Stimulated activated CD8-positive, alpha-beta memory T cell treated with anti-CD3 and anti-CD28 coated beads, Interleukin-2, amount 100 ng/mL, for 1 hour (primary cell): ENCODE results near the gene SRC.
"Not testable (repeated sequence)": the region's sequence is repeated elsewhere in the genome, so short reads cannot be mapped to it uniquely, and the experiment has no call there.

Experiments used
- DNase-seq, 2 donors: peaks; one replicate each; pipeline ENCODE4 v3.0.0-alpha.2; 2020; ENCODE audit warnings: low read depth in 2 of 2

Gene SRC

GRCh38 chr20:37363221-37364012, 17.5 kb downstream of the SRC start:
- no peak for DNase-seq

GRCh38 chr20:37364013-37364926, 18.3 kb downstream of the SRC start:
- no peak for DNase-seq

GRCh38 chr20:37364927-37365272, 19.0 kb downstream of the SRC start:
- DNase-seq, result no peak

GRCh38 chr20:37365760-37366638, 20.1 kb downstream of the SRC start:
- no peak for DNase-seq

GRCh38 chr20:37366743-37367142, 20.8 kb downstream of the SRC start:
- no peak for DNase-seq

GRCh38 chr20:37369846-37370245, 23.9 kb downstream of the SRC start:
- DNase-seq, result no peak

- not testable (repeated sequence) for DNase-seq
Measured at GRCh38 chr20:37371845-37372244, 25.9 kb downstream of the SRC start.

- no peak for DNase-seq
Measured at GRCh38 chr20:37372441-37372840, 26.5 kb downstream of the SRC start.

- DNase-seq, result no peak
Measured at GRCh38 chr20:37373020-37373598, 27.2 kb downstream of the SRC start.

- no peak for DNase-seq
Measured at GRCh38 chr20:37375227-37375626, 29.3 kb downstream of the SRC start.

GRCh38 chr20:37376324-37376723, 30.4 kb downstream of the SRC start:
- no peak for DNase-seq

GRCh38 chr20:37376791-37377190, 30.9 kb downstream of the SRC start:
- DNase-seq, result no peak

- DNase-seq, result no peak
Measured at GRCh38 chr20:37377346-37378081, 31.6 kb downstream of the SRC start.

GRCh38 chr20:37378420-37378784, 32.5 kb downstream of the SRC start:
- no peak for DNase-seq

- no peak for DNase-seq
Measured at GRCh38 chr20:37378785-37379598, 33.1 kb downstream of the SRC start.

GRCh38 chr20:37379967-37380828, 34.3 kb downstream of the SRC start:
- DNase-seq, result no peak

- no peak for DNase-seq
Measured at GRCh38 chr20:37380864-37381579, 35.1 kb downstream of the SRC start.
